PC-3 (cell line): ENCODE data around the gene MALRD1. TPM values are rescaled to one million over a fixed set of nuclear protein-coding genes. Genes with fewer than 3 reads are reported as not detected.

Experiments
- ATAC-seq: fragments of 200-7000 bp; cut with Tn5 transposase; 2 replicates; pipeline ENCODE4 v1.9.1; 2020; ENCODE audit warnings: mild to moderate bottlenecking, moderate library complexity
- BruUV-seq: library from RNA; stranded (reverse); fragments of 400-500 nt; replicated peaks from 2 replicates; lab custom pipeline; 2021; lab: Mats Ljungman, UMichigan
- CTCF ChIA-PET: fragments of 300-600 bp; sonication (Branson Sonifier 250); formaldehyde crosslinking; loops from one replicate; lab custom pipeline; 2022; ENCODE audit warnings: antibody characterized with exemption; lab: Charles Lee
- POLR2A ChIA-PET: fragments of 300-600 bp; sonication (Branson Sonifier 250); formaldehyde crosslinking; loops from one replicate; lab custom pipeline; 2022; ENCODE audit warnings: antibody characterized with exemption; ENCODE audit not compliant: unreplicated experiment; lab: Charles Lee
- DNase-seq: peaks from one replicate; pipeline ENCODE4 v3.0.0-alpha.2; 2015
- H2AFZ ChIP-seq: fragments of 300-600 bp; sonication (generic); 2 replicates; pipeline ENCODE4 v1.6.0; 2016; ENCODE audit warnings: antibody characterized with exemption, low read length
- H3F3A ChIP-seq: fragments of 300-600 bp; sonication (generic); one replicate; pipeline ENCODE4 v1.6.0; 2017; ENCODE audit warnings: antibody characterized with exemption, low read length, control low read depth, mild to moderate bottlenecking; ENCODE audit not compliant: unreplicated experiment
- H3K27ac ChIP-seq: fragments of 300-600 bp; sonication (generic); 2 replicates; pipeline ENCODE4 v1.5.1; 2016; ENCODE audit warnings: mild to moderate bottlenecking, low read length
- H3K27me3 ChIP-seq: fragments of 300-600 bp; sonication (generic); 2 replicates; pipeline ENCODE4 v1.6.1; 2016; ENCODE audit warnings: low read length, mixed read lengths
- H3K36me3 ChIP-seq: fragments of 300-600 bp; sonication (generic); 2 replicates; pipeline ENCODE4 v1.6.1; 2016; ENCODE audit warnings: low read depth, mixed run types, low read length, mixed read lengths
- H3K4me1 ChIP-seq: fragments of 300-600 bp; sonication (generic); 2 replicates; pipeline ENCODE4 v1.5.1; 2016; ENCODE audit warnings: low read length; ENCODE audit not compliant: insufficient read depth
- H3K4me2 ChIP-seq: fragments of 300-600 bp; sonication (generic); 2 replicates; pipeline ENCODE4 v1.6.0; 2016; ENCODE audit warnings: low read length
- H3K4me3 ChIP-seq: fragments of 300-600 bp; sonication (generic); 2 replicates; pipeline ENCODE4 v1.5.1; 2016; ENCODE audit warnings: mild to moderate bottlenecking, low read length, mixed read lengths
- H3K79me2 ChIP-seq: fragments of 300-600 bp; sonication (generic); 2 replicates; pipeline ENCODE4 v1.6.1; 2017; ENCODE audit warnings: low read length, mixed read lengths
- H3K9ac ChIP-seq: fragments of 300-600 bp; sonication (generic); 2 replicates; pipeline ENCODE4 v1.6.0; 2016; ENCODE audit warnings: mild to moderate bottlenecking, low read length
- H3K9me2 ChIP-seq: fragments of 300-600 bp; sonication (generic); replicated peaks from 2 replicates; pipeline ENCODE4 v1.6.1; 2016; ENCODE audit warnings: mixed run types, low read length, mixed read lengths
- H3K9me3 ChIP-seq: fragments of 300-600 bp; sonication (generic); 2 replicates; pipeline ENCODE4 v1.6.1; 2016; ENCODE audit warnings: low read length, mixed read lengths
- H4K20me1 ChIP-seq: fragments of 300-600 bp; sonication (generic); 2 replicates; pipeline ENCODE4 v1.6.1; 2016; ENCODE audit warnings: low read length, mixed read lengths
- EZH2 ChIP-seq: fragments of 300-600 bp; sonication (generic); IDR thresholded peaks from one replicate; pipeline ENCODE4 v1.6.1; 2017; ENCODE audit warnings: antibody characterized with exemption, mild to moderate bottlenecking, low read length; ENCODE audit not compliant: unreplicated experiment
- EZH2phosphoT487 ChIP-seq: fragments of 300-600 bp; sonication (generic); IDR thresholded peaks from 2 replicates; pipeline ENCODE4 v1.6.1; 2018; ENCODE audit warnings: mild to moderate bottlenecking, antibody characterized with exemption, low read length, borderline replicate concordance
- intact Hi-C: fragments of 100-400 bp; cut with micrococcal nuclease; formaldehyde crosslinking; loops from 2 replicates; pipeline ENCODE4 v1.9.0; 2023
- total RNA-seq: library from RNA; depleted of rRNA; stranded (reverse); fragments of >200 nt; gene quantifications from 2 replicates; pipeline ENCODE4 v1.2.3, GENCODE V29; 2014
- TF ChIP-seq, protein P1 (sequence below): fragments of 300-600 bp; sonication (generic); conservative IDR thresholded peaks from 2 replicates; pipeline ENCODE4 v1.5.1; 2017; ENCODE audit warnings: antibody characterized with exemption, low read depth, mild to moderate bottlenecking, low read length

MALRD1 gene
- total RNA-seq, 1 experiment from 2014 or later: not detected

DNA sequence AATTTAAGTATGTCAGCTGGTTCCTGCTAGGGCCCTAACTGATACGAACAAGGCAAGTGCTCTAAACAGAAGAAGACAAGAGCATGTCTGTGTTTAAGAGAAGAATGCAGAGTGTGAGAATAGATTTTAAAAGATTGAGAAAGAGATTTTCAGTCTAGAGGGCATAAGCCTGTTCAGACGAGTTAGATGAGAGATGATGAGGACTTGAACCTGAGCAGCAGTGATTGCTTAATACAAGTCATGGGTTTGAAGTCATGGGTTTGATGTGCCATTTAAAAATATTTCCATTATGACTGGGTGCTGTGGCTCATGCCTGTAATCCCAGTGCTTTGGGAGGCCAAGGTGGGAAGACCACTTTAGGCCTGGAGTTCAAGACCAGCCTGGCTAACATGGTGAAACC is 658.8 kb downstream of the MALRD1 start:
- no peak overlapping the region for H3K4me2 ChIP-seq
- no peak overlapping the region for H3K4me3 ChIP-seq
- no peaks in the 10 kb centered on the region for H3K4me1 ChIP-seq
- H4K20me1 ChIP-seq: no peaks in the 10 kb centered on the region
- no peak overlapping the region for H3K27ac ChIP-seq
- intact Hi-C loops: no loop called here
- no peaks in the 10 kb centered on the region for H3K79me2 ChIP-seq
- ATAC-seq (no peak), DNase-seq (no peak)
- ChIA-PET CTCF (no interaction called here), POLR2A (no interaction called here)
- no peaks in the 10 kb centered on the region for H3K9me2 ChIP-seq
- TF ChIP-seq, protein P1, sequence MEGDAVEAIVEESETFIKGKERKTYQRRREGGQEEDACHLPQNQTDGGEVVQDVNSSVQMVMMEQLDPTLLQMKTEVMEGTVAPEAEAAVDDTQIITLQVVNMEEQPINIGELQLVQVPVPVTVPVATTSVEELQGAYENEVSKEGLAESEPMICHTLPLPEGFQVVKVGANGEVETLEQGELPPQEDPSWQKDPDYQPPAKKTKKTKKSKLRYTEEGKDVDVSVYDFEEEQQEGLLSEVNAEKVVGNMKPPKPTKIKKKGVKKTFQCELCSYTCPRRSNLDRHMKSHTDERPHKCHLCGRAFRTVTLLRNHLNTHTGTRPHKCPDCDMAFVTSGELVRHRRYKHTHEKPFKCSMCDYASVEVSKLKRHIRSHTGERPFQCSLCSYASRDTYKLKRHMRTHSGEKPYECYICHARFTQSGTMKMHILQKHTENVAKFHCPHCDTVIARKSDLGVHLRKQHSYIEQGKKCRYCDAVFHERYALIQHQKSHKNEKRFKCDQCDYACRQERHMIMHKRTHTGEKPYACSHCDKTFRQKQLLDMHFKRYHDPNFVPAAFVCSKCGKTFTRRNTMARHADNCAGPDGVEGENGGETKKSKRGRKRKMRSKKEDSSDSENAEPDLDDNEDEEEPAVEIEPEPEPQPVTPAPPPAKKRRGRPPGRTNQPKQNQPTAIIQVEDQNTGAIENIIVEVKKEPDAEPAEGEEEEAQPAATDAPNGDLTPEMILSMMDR: no peak
- no peak for TF ChIP-seq EZH2
- no peak for TF ChIP-seq EZH2phosphoT487
- no peaks in the 10 kb centered on the region for H3K36me3 ChIP-seq
- no peak overlapping the region for H2AFZ ChIP-seq
- no peaks in the 10 kb centered on the region for H3K9me3 ChIP-seq
- H3F3A ChIP-seq: no peaks in the 10 kb centered on the region
- H3K9ac ChIP-seq: no peak overlapping the region
- H3K27me3 ChIP-seq: no peaks in the 10 kb centered on the region
- BruUV-seq: no TSS peak

DNA sequence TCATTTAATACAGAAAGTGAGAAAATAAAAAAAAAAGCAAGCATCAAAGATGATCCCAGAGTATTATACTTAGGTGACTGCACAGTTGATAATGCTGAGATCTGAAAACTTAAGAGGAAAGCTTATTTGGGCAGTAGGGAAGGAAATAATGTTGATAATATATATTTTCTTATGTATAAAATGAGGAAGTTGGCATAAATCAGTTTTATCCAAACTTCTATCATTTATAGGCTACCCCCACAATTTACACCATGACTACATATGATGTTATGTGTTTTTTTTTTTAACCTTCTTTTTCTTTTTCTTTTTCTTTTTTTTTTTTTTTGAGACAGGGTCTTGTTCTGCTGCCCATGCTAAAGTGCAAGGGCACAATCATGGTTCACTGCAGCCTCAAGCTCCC is 659.4 kb downstream of the MALRD1 start:
- ATAC-seq (no peak), DNase-seq (no peak)
- TF ChIP-seq EZH2 (no peak), EZH2phosphoT487 (no peak)
- TF ChIP-seq, protein P1: no peak
- no peaks in the 10 kb centered on the region for H3K79me2 ChIP-seq
- ChIA-PET POLR2A (no interaction called here), CTCF (no interaction called here)
- no peak overlapping the region for H2AFZ ChIP-seq
- BruUV-seq: no TSS peak
- H3K4me1 ChIP-seq: no peaks in the 10 kb centered on the region
- H3K4me3 ChIP-seq: no peak overlapping the region
- no peaks in the 10 kb centered on the region for H3K9me3 ChIP-seq
- H3F3A ChIP-seq: no peaks in the 10 kb centered on the region
- no peaks in the 10 kb centered on the region for H3K27me3 ChIP-seq
- no peaks in the 10 kb centered on the region for H4K20me1 ChIP-seq
- intact Hi-C loops: no loop called here
- H3K36me3 ChIP-seq: no peaks in the 10 kb centered on the region
- no peak overlapping the region for H3K27ac ChIP-seq
- no peak overlapping the region for H3K4me2 ChIP-seq
- H3K9ac ChIP-seq: no peak overlapping the region
- no peaks in the 10 kb centered on the region for H3K9me2 ChIP-seq

DNA sequence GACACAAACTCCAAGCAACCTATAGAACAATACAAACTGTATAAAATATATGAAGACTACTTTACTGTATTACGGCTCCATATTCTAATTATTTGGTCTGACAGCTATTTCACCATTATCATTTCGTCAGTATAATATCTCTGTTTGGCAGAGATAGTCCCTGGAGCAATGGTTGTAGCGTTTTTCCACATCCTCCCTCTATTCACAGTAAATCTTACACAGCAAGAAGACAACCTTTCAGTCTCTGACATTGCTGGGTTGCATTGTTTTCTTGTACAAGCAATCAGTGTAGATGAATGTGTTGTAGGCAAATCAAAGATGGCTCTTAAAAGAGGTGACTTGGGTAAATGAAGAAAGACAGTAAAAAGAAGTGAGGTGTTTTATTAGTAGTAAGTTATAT is 662.0 kb downstream of the MALRD1 start:
- intact Hi-C loops: no loop called here
- Histone ChIP-seq H3K79me2 (no peaks in the 10 kb centered on the region), H3F3A (no peaks in the 10 kb centered on the region), H3K4me2 (no peak overlapping the region), H4K20me1 (no peaks in the 10 kb centered on the region), H3K27me3 (no peaks in the 10 kb centered on the region), H3K9me2 (no peaks in the 10 kb centered on the region), H3K27ac (no peak overlapping the region), H3K36me3 (no peaks in the 10 kb centered on the region), H3K9ac (no peak overlapping the region), H3K4me1 (no peaks in the 10 kb centered on the region), H3K9me3 (no peaks in the 10 kb centered on the region), H3K4me3 (no peak overlapping the region), H2AFZ (no peak overlapping the region)
- POLR2A ChIA-PET: no interaction called here
- BruUV-seq: no TSS peak
- CTCF ChIA-PET: no interaction called here
- TF ChIP-seq EZH2 (no peak), EZH2phosphoT487 (no peak)
- TF ChIP-seq, protein P1: no peak
- DNase-seq (no peak), ATAC-seq (no peak)
